A549 (cell line): Measurements from ENCODE around the gene PLA2G4A. TPM values are rescaled to one million over a fixed set of nuclear protein-coding genes. Genes with fewer than 3 reads are reported as not detected.

ENCODE experiments used
- ATAC-seq, 2 experiments: fragments of 200-7000 bp in 1 of 2; fragments of >200 bp in 1 of 2; cut with Nextera tagmentation in 1 of 2; cut with Tn5 transposase in 1 of 2; 3 replicates each; pipeline versions ENCODE4 v1.8.0 to v1.9.1; 2018 to 2020; ENCODE audit warnings: mild to moderate bottlenecking in 1 of 2, moderate library complexity in 1 of 2
- CTCF ChIA-PET: fragments of 300-600 bp; sonication (Branson Sonifier 250); formaldehyde crosslinking; extraction: SDS; loops from one replicate; lab custom pipeline; 2021; ENCODE audit warnings: antibody characterized with exemption, inconsistent platforms; lab: Yijun Ruan, JAX
- POLR2A ChIA-PET: fragments of 350-600 bp; formaldehyde crosslinking; extraction: SDS; loops from one replicate; lab custom pipeline; 2021; ENCODE audit warnings: antibody characterized with exemption, inconsistent platforms; lab: Yijun Ruan, JAX
- DNase-seq, 2 experiments: peaks; one replicate each; pipeline versions ENCODE4 v3.0.0 to v3.0.0-alpha.2; 2011 to 2016; ENCODE audit warnings: low read depth in 1 of 2, low spot score in 1 of 2
- FAIRE-seq: peaks from 2 replicates; lab custom pipeline; 2011; peaks lifted over from hg19 to GRCh38; lab: Jason Lieb, UNC
- H3K27ac ChIP-seq, 2 experiments: fragments of >200 bp; sonication (Bioruptor Twin); formaldehyde crosslinking; 3 replicates each; pipeline ENCODE4 v1.5.1; 2016 to 2017
- H3K4me1 ChIP-seq: fragments of >200 bp; sonication (Bioruptor Twin); formaldehyde crosslinking; 3 replicates; pipeline ENCODE4 v1.6.1; 2016
- H3K4me2 ChIP-seq: fragments of >200 bp; sonication (Bioruptor Twin); formaldehyde crosslinking; 3 replicates; pipeline ENCODE4 v1.6.1; 2016
- H3K4me3 ChIP-seq: fragments of >200 bp; sonication (Bioruptor Twin); formaldehyde crosslinking; 3 replicates; pipeline ENCODE4 v1.5.1; 2016
- H3K9me3 ChIP-seq: fragments of >200 bp; sonication (Bioruptor Twin); formaldehyde crosslinking; 3 replicates; pipeline ENCODE4 v1.6.1; 2016
- BHLHE40 ChIP-seq: IDR thresholded peaks from 2 replicates; pipeline ENCODE4 v1.6.1; 2012; ENCODE audit warnings: low read depth, low read length, inconsistent platforms
- CBX2 ChIP-seq: fragments of 200-600 bp; sonication (generic); IDR thresholded peaks from 2 replicates; pipeline ENCODE4 v1.6.1; 2016; ENCODE audit warnings: low read depth, mild to moderate bottlenecking, borderline replicate concordance
- EHMT2 ChIP-seq: fragments of 200-600 bp; sonication (generic); IDR thresholded peaks from 2 replicates; pipeline ENCODE4 v1.6.1; 2016; ENCODE audit warnings: antibody characterized with exemption, low read depth, mild to moderate bottlenecking, moderate library complexity
- EP300 ChIP-seq, 2 experiments: fragments of >200 bp; sonication (Bioruptor Twin); formaldehyde crosslinking; IDR thresholded peaks; 2 replicates in 1 of 2; 3 replicates in 1 of 2; pipeline ENCODE4 v1.6.1; 2016 to 2017
- GATA3 ChIP-seq: IDR thresholded peaks from 2 replicates; pipeline ENCODE4 v1.6.1; 2012; ENCODE audit warnings: borderline replicate concordance
- HEYL ChIP-seq: fragments of 250-450 bp; sonication (Bioruptor Pico); IDR thresholded peaks from 2 replicates; pipeline ENCODE4 v1.8.0; 2021; ENCODE audit warnings: mild to moderate bottlenecking, moderate library complexity
- HOXB13 ChIP-seq: fragments of 250-450 bp; sonication (Bioruptor Pico); IDR thresholded peaks from 2 replicates; pipeline ENCODE4 v1.5.0; 2020; ENCODE audit warnings: low read depth, mild to moderate bottlenecking, moderate library complexity
- JUN ChIP-seq, 2 experiments: fragments of >200 bp; sonication (Bioruptor Twin); formaldehyde crosslinking; IDR thresholded peaks; 2 replicates in 1 of 2; 3 replicates in 1 of 2; pipeline ENCODE4 v1.6.1; 2016 to 2017
- KDM1A ChIP-seq: fragments of 200-600 bp; sonication (generic); IDR thresholded peaks from 2 replicates; pipeline ENCODE4 v1.6.1; 2016; ENCODE audit warnings: low read depth, mild to moderate bottlenecking
- MAFK ChIP-seq: fragments of 450-650 bp; IDR thresholded peaks from 2 replicates; pipeline ENCODE4 v1.6.1; 2014; ENCODE audit not compliant: partially characterized antibody
- MAZ ChIP-seq: fragments of 150-350 bp; IDR thresholded peaks from 2 replicates; pipeline ENCODE4 v1.6.1; 2014; ENCODE audit warnings: antibody characterized with exemption, low read depth, low read length, borderline replicate concordance
- MYC ChIP-seq: IDR thresholded peaks from 2 replicates; pipeline ENCODE4 v1.6.1; 2012; ENCODE audit warnings: mild to moderate bottlenecking, inconsistent platforms, low read length, improper control_type of control experiment, borderline replicate concordance
- NPAS2 ChIP-seq: fragments of 250-450 bp; sonication (Bioruptor Pico); IDR thresholded peaks from 2 replicates; pipeline ENCODE4 v1.8.0; 2022; ENCODE audit warnings: mild to moderate bottlenecking, moderate library complexity, borderline replicate concordance
- POLR2A ChIP-seq: IDR thresholded peaks from 2 replicates; pipeline ENCODE4 v1.6.1; 2012; ENCODE audit warnings: mild to moderate bottlenecking, low read length
- RARB ChIP-seq: fragments of 250-450 bp; sonication (Bioruptor Pico); IDR thresholded peaks from 2 replicates; pipeline ENCODE4 v1.8.0; 2021; ENCODE audit warnings: mild to moderate bottlenecking, moderate library complexity
- RFX5 ChIP-seq: fragments of 450-650 bp; IDR thresholded peaks from 2 replicates; pipeline ENCODE4 v1.7.1; 2014; ENCODE audit warnings: antibody characterized with exemption, mild to moderate bottlenecking, moderate library complexity
- RNF2 ChIP-seq: fragments of 200-600 bp; sonication (generic); IDR thresholded peaks from 2 replicates; pipeline ENCODE4 v1.6.1; 2016; ENCODE audit warnings: low read depth, mild to moderate bottlenecking, antibody characterized with exemption, moderate library complexity, borderline replicate concordance
- TFCP2L1 ChIP-seq: fragments of 250-450 bp; sonication (Bioruptor Pico); IDR thresholded peaks from 2 replicates; pipeline ENCODE4 v1.5.0; 2021; ENCODE audit warnings: mild to moderate bottlenecking
- TP53 ChIP-seq: fragments of 250-450 bp; sonication (Bioruptor Pico); IDR thresholded peaks from 2 replicates; pipeline ENCODE4 v1.5.0; 2021; ENCODE audit warnings: mild to moderate bottlenecking, moderate library complexity
- ZNF302 ChIP-seq: fragments of 250-450 bp; sonication (Bioruptor Pico); IDR thresholded peaks from 2 replicates; pipeline ENCODE4 v1.9.0; 2021; ENCODE audit warnings: inconsistent platforms, mild to moderate bottlenecking, moderate library complexity
- WGBS: methylation state at CpG from one replicate; pipeline ENCODE4 v1.1.6; 2017; ENCODE audit errors: missing lambda C conversion rate; 5-methylcytosine and 5-hydroxymethylcytosine counted together
- polyA plus RNA-seq, 4 experiments: library from polyadenylated mRNA; depleted of rRNA in 3 of 4; stranded (reverse); fragments of >200 nt; fragmentation: RNase III in 1 of 4; extraction: RNeasy Plus Mini Kit Qiagen cat#74134 plus additional on column Dnase treatment in 1 of 4; gene quantifications; 2 replicates in 3 of 4; 3 replicates in 1 of 4; pipeline ENCODE4 v1.2.3, GENCODE V29; 2011 to 2017
- TF ChIP-seq, protein P1 (sequence below): fragments of >200 bp; sonication (Bioruptor Twin); formaldehyde crosslinking; IDR thresholded peaks from 3 replicates; pipeline ENCODE4 v1.5.1; 2016
- TF ChIP-seq, protein P2 (sequence below): IDR thresholded peaks from 2 replicates; pipeline ENCODE4 v1.6.1; 2012

PLA2G4A gene
- polyA plus RNA-seq, 2 of the 4 experiments (the other 2 are of a cell fraction) = 26.3 to 80.4 TPM

DNA sequence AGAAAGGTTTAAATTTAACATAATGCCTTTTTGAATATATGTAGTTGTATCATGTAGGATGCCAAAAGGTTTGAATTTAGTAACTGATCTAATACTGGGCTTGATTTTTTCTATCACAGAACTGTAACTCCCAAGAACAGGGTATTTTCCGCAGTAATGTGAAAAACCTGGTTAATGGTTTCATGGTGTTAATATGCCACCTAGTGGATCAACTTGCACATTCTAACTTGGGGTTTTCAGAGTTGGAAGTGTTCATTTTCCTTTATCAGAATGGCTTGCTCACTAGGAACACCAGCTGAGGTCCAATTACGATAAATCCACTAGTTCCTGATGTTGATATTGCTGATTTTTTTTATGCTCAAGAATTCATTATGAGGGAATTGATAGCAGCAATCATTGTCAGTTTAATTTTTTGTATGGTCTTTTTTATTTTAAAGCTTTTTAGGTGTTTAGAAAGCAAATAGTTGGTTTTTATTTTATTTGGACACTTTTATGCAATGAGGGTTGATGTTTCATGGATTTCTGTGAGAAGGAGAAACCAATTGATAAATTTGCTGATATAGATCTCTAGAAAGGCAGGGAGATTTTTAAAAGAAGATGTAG, 157.2 kb downstream of the PLA2G4A start (continued):
- TF ChIP-seq HOXB13 (CRISPR knock-in tag) (no peak), ZNF302 (CRISPR knock-in tag) (no peak), HEYL (CRISPR knock-in tag) (no peak), RNF2 (no peak), JUN (IDR thresholded peaks at IDR 0.05) (no peak)

DNA sequence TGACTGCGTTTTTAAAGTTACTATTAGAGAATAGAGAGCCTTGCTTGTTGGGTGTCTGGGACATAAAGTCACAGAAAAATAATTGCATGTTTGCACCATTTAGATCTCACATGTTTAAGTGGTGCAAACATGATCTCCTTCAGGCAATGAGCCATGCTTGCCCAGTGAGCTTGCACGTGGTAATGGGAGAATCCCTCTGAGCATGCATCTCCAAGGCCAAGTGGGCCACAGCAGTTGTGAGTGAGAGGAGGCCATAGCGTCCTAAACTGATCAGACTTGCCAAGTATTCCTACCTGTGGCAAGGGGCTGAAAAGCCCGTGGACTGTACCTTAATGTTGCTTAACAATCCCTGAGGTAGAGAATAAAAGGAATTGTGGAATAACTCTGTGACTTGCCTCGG, 158.3 kb downstream of the PLA2G4A start:
- Histone ChIP-seq H3K4me2 (no peak overlapping the region), H3K4me1 (peaks cover 6% of the 10 kb centered on the region; the same call in 1 of the 3 replicates), H3K27ac (no peak overlapping the region), H3K4me3 (no peak overlapping the region), H3K9me3 (no peaks in the 10 kb centered on the region)
- FAIRE-seq = no peak
- ChIA-PET CTCF (interaction anchor here (0.9 to 2.8 kb wide), 19 partner anchors 8 to 612 kb away, joined by 3 to 28 read pairs (median 9); partner anchors contain the start of genes ODR4, PTGS2 and TPR), POLR2A (interaction anchor here (1.6 kb wide), 1 partner anchor 612 kb away, joined by 6 read pairs; the partner anchor contains the start of gene TPR)
- no peak for ATAC-seq
- WGBS = 51% methylated on average over 5 of the region's 5 CpGs
- DNase-seq = no peak
- TF ChIP-seq POLR2A (no peak), NPAS2 (CRISPR knock-in tag) (no peak), EHMT2 (no peak), BHLHE40 (no peak), MAFK (no peak), EP300 (IDR thresholded peaks at IDR 0.05) (no peak), TP53 (CRISPR knock-in tag) (no peak), CBX2 (no peak), KDM1A (no peak), MYC (no peak), TFCP2L1 (CRISPR knock-in tag) (no peak)
- TF ChIP-seq, protein P1, sequence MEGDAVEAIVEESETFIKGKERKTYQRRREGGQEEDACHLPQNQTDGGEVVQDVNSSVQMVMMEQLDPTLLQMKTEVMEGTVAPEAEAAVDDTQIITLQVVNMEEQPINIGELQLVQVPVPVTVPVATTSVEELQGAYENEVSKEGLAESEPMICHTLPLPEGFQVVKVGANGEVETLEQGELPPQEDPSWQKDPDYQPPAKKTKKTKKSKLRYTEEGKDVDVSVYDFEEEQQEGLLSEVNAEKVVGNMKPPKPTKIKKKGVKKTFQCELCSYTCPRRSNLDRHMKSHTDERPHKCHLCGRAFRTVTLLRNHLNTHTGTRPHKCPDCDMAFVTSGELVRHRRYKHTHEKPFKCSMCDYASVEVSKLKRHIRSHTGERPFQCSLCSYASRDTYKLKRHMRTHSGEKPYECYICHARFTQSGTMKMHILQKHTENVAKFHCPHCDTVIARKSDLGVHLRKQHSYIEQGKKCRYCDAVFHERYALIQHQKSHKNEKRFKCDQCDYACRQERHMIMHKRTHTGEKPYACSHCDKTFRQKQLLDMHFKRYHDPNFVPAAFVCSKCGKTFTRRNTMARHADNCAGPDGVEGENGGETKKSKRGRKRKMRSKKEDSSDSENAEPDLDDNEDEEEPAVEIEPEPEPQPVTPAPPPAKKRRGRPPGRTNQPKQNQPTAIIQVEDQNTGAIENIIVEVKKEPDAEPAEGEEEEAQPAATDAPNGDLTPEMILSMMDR = no peak

DNA sequence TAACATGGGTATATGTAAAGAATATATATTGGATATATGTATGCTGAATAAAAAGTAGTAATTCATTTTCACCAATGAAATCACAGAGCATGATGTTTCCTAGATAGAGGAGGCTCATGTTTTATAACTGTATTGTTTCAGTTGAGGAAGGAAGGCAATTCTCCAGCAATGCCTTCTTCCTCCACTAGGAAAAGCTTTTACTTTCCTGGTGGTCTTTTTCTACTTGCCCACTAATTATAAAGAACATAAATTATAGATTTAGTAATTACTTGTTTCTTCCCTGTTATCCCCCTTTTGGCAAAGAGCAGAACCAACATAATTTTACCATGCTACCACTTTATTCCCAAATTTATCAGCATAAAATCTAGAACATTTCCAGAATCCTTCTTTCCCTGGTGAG, 159.0 kb downstream of the PLA2G4A start:
- ChIA-PET POLR2A (no interaction called here), CTCF (interaction anchor here (2.5 to 2.8 kb wide), 4 partner anchors 70 to 505 kb away, joined by 10 to 28 read pairs (median 14); no protein-coding TSS in a partner anchor)
- ATAC-seq = no peak

More for the DNA sequence above, 159.0 kb downstream of the PLA2G4A start:
- TF ChIP-seq, protein P2, sequence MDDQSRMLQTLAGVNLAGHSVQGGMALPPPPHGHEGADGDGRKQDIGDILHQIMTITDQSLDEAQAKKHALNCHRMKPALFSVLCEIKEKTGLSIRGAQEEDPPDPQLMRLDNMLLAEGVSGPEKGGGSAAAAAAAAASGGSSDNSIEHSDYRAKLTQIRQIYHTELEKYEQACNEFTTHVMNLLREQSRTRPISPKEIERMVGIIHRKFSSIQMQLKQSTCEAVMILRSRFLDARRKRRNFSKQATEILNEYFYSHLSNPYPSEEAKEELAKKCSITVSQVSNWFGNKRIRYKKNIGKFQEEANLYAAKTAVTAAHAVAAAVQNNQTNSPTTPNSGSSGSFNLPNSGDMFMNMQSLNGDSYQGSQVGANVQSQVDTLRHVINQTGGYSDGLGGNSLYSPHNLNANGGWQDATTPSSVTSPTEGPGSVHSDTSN = no peak
- TF ChIP-seq MAFK = no peak
- no peak for TF ChIP-seq RARB (CRISPR knock-in tag)
- TF ChIP-seq MAZ = no peak
- TF ChIP-seq RFX5 = no peak
- no peak for TF ChIP-seq GATA3
- TF ChIP-seq, all 56 proteins: peak for 0
- Histone ChIP-seq H3K4me3 (no peak overlapping the region), H3K4me2 (no peak overlapping the region), H3K27ac (no peak overlapping the region), H3K9me3 (no peaks in the 10 kb centered on the region), H3K4me1 (peaks cover 6% of the 10 kb centered on the region; the same call in 1 of the 3 replicates)
- no peak for DNase-seq
- no peak for FAIRE-seq
